Testis (tissue), 2 donors: ENCODE measurements around the gene CARS1.

Experiments
- CTCF ChIP-seq, 3 experiments: fragments of 450-650 bp in 2 of 3; fragments of 200-600 bp in 1 of 3; sonication (generic) in 1 of 3; IDR thresholded peaks; one replicate each; pipeline ENCODE4 v1.5.1; 2016 to 2019; ENCODE audit warnings: antibody characterized with exemption in 3 of 3, mild to moderate bottlenecking in 2 of 3, moderate library complexity in 1 of 3
- POLR2A ChIP-seq: fragments of 450-650 bp; IDR thresholded peaks from one replicate; pipeline ENCODE4 v1.6.1; 2017; ENCODE audit warnings: antibody characterized with exemption, mild to moderate bottlenecking, moderate library complexity

GRCh38 chr11:2995893-2996554 is 61.2 kb downstream of the CARS1 start:
- TF ChIP-seq POLR2A (no peak), CTCF (IDR thresholded peaks at IDR 0.05) (no peak)
